HepG2 (cell line): ENCODE measurements around the gene ASB8. TPM values are rescaled to one million over a fixed set of nuclear protein-coding genes. Genes with fewer than 3 reads are reported as not detected.

Source experiments
- ATAD3A ChIP-seq: sonication (generic); formaldehyde crosslinking; IDR thresholded peaks from 2 replicates; pipeline ENCODE4 v1.4.0; 2020; ENCODE audit warnings: missing genetic modification reagents
- CENPT ChIP-seq: sonication (generic); formaldehyde crosslinking; IDR thresholded peaks from 2 replicates; pipeline ENCODE4 v1.8.0; 2022; ENCODE audit warnings: low read depth, mild to moderate bottlenecking, moderate library complexity, missing genetic modification reagents
- HNRNPH1 ChIP-seq: fragments of 200-400 bp; formaldehyde crosslinking; optimal IDR thresholded peaks from 2 replicates; pipeline ENCODE3; 2017; ENCODE audit warnings: mild to moderate bottlenecking, low read depth, low read length
- IRX3 ChIP-seq: sonication (generic); formaldehyde crosslinking; IDR thresholded peaks from 2 replicates; pipeline ENCODE4 v1.8.1; 2023; ENCODE audit warnings: mild to moderate bottlenecking, low read depth, missing genetic modification reagents, borderline replicate concordance
- MYNN ChIP-seq: sonication (generic); formaldehyde crosslinking; IDR thresholded peaks from 2 replicates; pipeline ENCODE4 v1.4.0; 2020; ENCODE audit warnings: mild to moderate bottlenecking, low read depth, missing genetic modification reagents
- PPARG ChIP-seq: conservative IDR thresholded peaks from 2 replicates; pipeline ENCODE4 v1.6.1; 2016; ENCODE audit warnings: missing biosample characterization, missing genetic modification reagents
- TCF7L2 ChIP-seq: IDR thresholded peaks from 2 replicates; pipeline ENCODE4 v1.6.1; 2011; ENCODE audit warnings: mild to moderate bottlenecking, low read depth, low read length, moderate library complexity
- ZBTB37 ChIP-seq: sonication (generic); formaldehyde crosslinking; IDR thresholded peaks from 2 replicates; pipeline ENCODE4 v1.4.0; 2020; ENCODE audit warnings: mild to moderate bottlenecking, missing genetic modification reagents
- ZBTB8A ChIP-seq: sonication (generic); formaldehyde crosslinking; IDR thresholded peaks from 2 replicates; pipeline ENCODE4 v1.4.0; 2020; ENCODE audit warnings: mild to moderate bottlenecking, low read depth, missing genetic modification reagents, borderline replicate concordance
- ZC3H13 ChIP-seq: sonication (generic); formaldehyde crosslinking; IDR thresholded peaks from 2 replicates; pipeline ENCODE4 v1.8.1; 2023; ENCODE audit warnings: mild to moderate bottlenecking, missing genetic modification reagents, moderate library complexity
- ZFP36 ChIP-seq: fragments of 150-350 bp; IDR thresholded peaks from 2 replicates; pipeline ENCODE4 v1.6.1; 2018; ENCODE audit warnings: borderline replicate concordance, low read length, low read depth; ENCODE audit not compliant: partially characterized antibody
- ZFP36L1 ChIP-seq: sonication (generic); formaldehyde crosslinking; IDR thresholded peaks from 2 replicates; pipeline ENCODE4 v1.8.0; 2022; ENCODE audit warnings: mild to moderate bottlenecking, missing genetic modification reagents, moderate library complexity
- ZFP90 ChIP-seq: sonication (generic); formaldehyde crosslinking; IDR thresholded peaks from 2 replicates; pipeline ENCODE4 v1.8.0; 2022; ENCODE audit warnings: missing genetic modification reagents, mild to moderate bottlenecking, inconsistent platforms, borderline replicate concordance
- ZMAT5 ChIP-seq: sonication (generic); formaldehyde crosslinking; IDR thresholded peaks from 2 replicates; pipeline ENCODE4 v1.5.0; 2020; ENCODE audit warnings: mild to moderate bottlenecking, low read depth, missing genetic modification reagents, borderline replicate concordance
- ZMYM2 ChIP-seq: sonication (generic); formaldehyde crosslinking; IDR thresholded peaks from 2 replicates; pipeline ENCODE4 v1.8.0; 2022; ENCODE audit warnings: mild to moderate bottlenecking, missing genetic modification reagents
- ZNF660 ChIP-seq: sonication (generic); formaldehyde crosslinking; IDR thresholded peaks from 2 replicates; pipeline ENCODE4 v1.5.1; 2020; ENCODE audit warnings: mild to moderate bottlenecking, low read depth, missing genetic modification reagents, borderline replicate concordance
- ZNF703 ChIP-seq: sonication (generic); formaldehyde crosslinking; IDR thresholded peaks from 2 replicates; pipeline ENCODE4 v1.5.1; 2020; ENCODE audit warnings: missing genetic modification reagents, mild to moderate bottlenecking, moderate library complexity, borderline replicate concordance
- ZNF747 ChIP-seq: sonication (generic); formaldehyde crosslinking; IDR thresholded peaks from 2 replicates; pipeline ENCODE4 v1.8.1; 2023; ENCODE audit warnings: missing genetic modification reagents, mild to moderate bottlenecking, borderline replicate concordance
- polyA plus RNA-seq, 8 experiments: library from polyadenylated mRNA; depleted of rRNA in 3 of 8; stranded (reverse) in 7 of 8; unstranded in 1 of 8; fragments of >200 nt; fragmentation: Illumina TruSeq in 4 of 8; extraction: Trizol in 4 of 8; gene quantifications; 2 replicates each; pipeline versions ENCODE4 v1.2.1 to v1.2.3, GENCODE V29; 2011 to 2016; ENCODE audit warnings: low read depth in 4 of 8, missing spikeins in 1 of 8, mixed read lengths in 1 of 8; ENCODE audit not compliant: insufficient read depth in 1 of 8
- total RNA-seq, 5 experiments: library from RNA; depleted of rRNA; stranded (reverse); fragments of >200 nt; fragmentation: Illumina TruSeq; extraction: Trizol; gene quantifications; 2 replicates each; pipeline ENCODE4 v1.2.3, GENCODE V29; 2016; ENCODE audit warnings: low read depth in 1 of 5
- TF ChIP-seq, protein P1 (sequence below): sonication (generic); formaldehyde crosslinking; IDR thresholded peaks from 2 replicates; pipeline ENCODE4 v1.4.0; 2020; ENCODE audit warnings: missing genetic modification reagents, borderline replicate concordance
- TF ChIP-seq, protein P2 (sequence below): sonication (generic); formaldehyde crosslinking; IDR thresholded peaks from 2 replicates; pipeline ENCODE4 v1.5.1; 2020; ENCODE audit warnings: missing genetic modification reagents, mild to moderate bottlenecking, borderline replicate concordance

The ASB8 gene
- total and polyA plus RNA-seq, 2 of the 13 experiments (the other 11 are each of a cell fraction or from before 2014, with no cell fraction given), result 14.0 to 15.5 TPM

DNA sequence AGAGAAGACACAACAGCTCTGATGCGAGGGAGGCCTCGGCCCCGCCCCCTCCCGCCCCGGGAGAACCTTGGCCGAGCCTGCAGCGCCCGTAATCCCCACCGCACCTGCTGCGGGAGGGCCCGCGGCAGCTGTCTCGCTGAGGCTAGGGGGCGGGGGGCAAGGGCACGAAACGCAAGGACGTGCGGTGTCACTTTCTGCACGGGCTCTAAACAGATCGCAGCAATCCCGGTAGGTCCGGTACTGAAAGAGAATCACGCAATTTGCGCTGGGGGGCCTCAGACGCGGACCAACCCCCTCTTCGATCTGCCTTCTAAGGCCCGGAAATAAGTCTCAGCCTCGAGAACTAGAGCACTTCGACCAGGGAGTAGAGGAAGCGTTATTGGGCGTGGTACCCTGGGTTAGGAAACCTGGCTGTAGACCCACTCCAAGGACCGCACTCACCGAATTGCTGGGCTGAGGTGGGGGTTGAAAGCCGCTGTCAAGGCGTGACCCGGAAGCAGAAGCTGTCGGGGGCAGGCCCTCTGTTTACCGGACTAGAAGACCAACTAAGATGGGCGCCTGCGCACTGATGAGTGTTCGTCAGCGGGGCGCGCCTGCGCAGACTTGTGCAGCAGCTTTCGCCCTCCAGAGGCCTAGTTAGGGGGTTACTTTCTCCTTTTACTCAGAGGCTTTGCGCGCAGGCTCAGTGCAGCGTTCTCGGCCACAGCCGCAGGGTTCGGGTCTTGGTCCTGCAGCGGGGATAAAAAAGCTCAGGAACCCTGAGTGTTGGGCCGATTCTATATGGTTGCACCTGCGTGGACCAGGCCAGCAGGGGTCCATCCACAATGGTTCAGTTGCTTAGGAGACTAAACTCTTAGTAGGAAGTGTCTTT, at the start of gene ASB8 (continued):
- TF ChIP-seq ZFP36, result no peak
- TF ChIP-seq ZFP90 (CRISPR knock-in tag), result no peak; the same call in 1 of the 2 replicates
- TF ChIP-seq ZBTB8A (CRISPR knock-in tag), result no peak
- 0 out of 2 replicates have a peak, but pooled peaks have one; percentile 47 for TF ChIP-seq ZNF747 (CRISPR knock-in tag)
- no peak for TF ChIP-seq PPARG (CRISPR knock-in tag)
- TF ChIP-seq HNRNPH1, result no peak
- peak; percentile 44; the same call in 1 of the 2 replicates for TF ChIP-seq IRX3 (CRISPR knock-in tag)
- TF ChIP-seq, protein P1, sequence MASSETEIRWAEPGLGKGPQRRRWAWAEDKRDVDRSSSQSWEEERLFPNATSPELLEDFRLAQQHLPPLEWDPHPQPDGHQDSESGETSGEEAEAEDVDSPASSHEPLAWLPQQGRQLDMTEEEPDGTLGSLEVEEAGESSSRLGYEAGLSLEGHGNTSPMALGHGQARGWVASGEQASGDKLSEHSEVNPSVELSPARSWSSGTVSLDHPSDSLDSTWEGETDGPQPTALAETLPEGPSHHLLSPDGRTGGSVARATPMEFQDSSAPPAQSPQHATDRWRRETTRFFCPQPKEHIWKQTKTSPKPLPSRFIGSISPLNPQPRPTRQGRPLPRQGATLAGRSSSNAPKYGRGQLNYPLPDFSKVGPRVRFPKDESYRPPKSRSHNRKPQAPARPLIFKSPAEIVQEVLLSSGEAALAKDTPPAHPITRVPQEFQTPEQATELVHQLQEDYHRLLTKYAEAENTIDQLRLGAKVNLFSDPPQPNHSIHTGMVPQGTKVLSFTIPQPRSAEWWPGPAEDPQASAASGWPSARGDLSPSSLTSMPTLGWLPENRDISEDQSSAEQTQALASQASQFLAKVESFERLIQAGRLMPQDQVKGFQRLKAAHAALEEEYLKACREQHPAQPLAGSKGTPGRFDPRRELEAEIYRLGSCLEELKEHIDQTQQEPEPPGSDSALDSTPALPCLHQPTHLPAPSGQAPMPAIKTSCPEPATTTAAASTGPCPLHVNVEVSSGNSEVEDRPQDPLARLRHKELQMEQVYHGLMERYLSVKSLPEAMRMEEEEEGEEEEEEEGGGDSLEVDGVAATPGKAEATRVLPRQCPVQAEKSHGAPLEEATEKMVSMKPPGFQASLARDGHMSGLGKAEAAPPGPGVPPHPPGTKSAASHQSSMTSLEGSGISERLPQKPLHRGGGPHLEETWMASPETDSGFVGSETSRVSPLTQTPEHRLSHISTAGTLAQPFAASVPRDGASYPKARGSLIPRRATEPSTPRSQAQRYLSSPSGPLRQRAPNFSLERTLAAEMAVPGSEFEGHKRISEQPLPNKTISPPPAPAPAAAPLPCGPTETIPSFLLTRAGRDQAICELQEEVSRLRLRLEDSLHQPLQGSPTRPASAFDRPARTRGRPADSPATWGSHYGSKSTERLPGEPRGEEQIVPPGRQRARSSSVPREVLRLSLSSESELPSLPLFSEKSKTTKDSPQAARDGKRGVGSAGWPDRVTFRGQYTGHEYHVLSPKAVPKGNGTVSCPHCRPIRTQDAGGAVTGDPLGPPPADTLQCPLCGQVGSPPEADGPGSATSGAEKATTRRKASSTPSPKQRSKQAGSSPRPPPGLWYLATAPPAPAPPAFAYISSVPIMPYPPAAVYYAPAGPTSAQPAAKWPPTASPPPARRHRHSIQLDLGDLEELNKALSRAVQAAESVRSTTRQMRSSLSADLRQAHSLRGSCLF (CRISPR knock-in tag), result no peak
- TF ChIP-seq ZMAT5, result no peak
- TF ChIP-seq ATAD3A (CRISPR knock-in tag), result no peak
- TF ChIP-seq, protein P2, sequence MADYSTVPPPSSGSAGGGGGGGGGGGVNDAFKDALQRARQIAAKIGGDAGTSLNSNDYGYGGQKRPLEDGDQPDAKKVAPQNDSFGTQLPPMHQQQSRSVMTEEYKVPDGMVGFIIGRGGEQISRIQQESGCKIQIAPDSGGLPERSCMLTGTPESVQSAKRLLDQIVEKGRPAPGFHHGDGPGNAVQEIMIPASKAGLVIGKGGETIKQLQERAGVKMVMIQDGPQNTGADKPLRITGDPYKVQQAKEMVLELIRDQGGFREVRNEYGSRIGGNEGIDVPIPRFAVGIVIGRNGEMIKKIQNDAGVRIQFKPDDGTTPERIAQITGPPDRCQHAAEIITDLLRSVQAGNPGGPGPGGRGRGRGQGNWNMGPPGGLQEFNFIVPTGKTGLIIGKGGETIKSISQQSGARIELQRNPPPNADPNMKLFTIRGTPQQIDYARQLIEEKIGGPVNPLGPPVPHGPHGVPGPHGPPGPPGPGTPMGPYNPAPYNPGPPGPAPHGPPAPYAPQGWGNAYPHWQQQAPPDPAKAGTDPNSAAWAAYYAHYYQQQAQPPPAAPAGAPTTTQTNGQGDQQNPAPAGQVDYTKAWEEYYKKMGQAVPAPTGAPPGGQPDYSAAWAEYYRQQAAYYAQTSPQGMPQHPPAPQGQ (CRISPR knock-in tag), result no peak
- TF ChIP-seq ZC3H13 (CRISPR knock-in tag), result no peak
- 0 out of 2 replicates have a peak, but pooled peaks have one; percentile 27 for TF ChIP-seq ZFP36L1 (CRISPR knock-in tag)
- no peak for TF ChIP-seq ZMYM2 (CRISPR knock-in tag)
- no peak for TF ChIP-seq MYNN (CRISPR knock-in tag)
- TF ChIP-seq ZBTB37 (CRISPR knock-in tag), result no peak
- no peak for TF ChIP-seq TCF7L2
- TF ChIP-seq ZNF703 (CRISPR knock-in tag), result no peak
- TF ChIP-seq CENPT (CRISPR knock-in tag), result no peak
- no peak for TF ChIP-seq ZNF660
